ENCODE data around the gene NAP1L4. TPM values are rescaled to one million over a fixed set of nuclear protein-coding genes. Genes with fewer than 3 reads are reported as not detected.

NAP1L4 gene
- total RNA-seq, 1 donor from 2014 or later = 301 TPM

GRCh38 chr11:2926611-2927051 is 65.5 kb downstream of the NAP1L4 start:
- intact Hi-C loops (cut with micrococcal nuclease) = no loop called here

- intact Hi-C loops (cut with micrococcal nuclease) = no loop called here
Measured at GRCh38 chr11:2924821-2925675, 67.1 kb downstream of the NAP1L4 start.

GRCh38 chr11:2924381-2924780 is 67.7 kb downstream of the NAP1L4 start:
- intact Hi-C loops (cut with micrococcal nuclease) = no loop called here

GRCh38 chr11:2923446-2924375 is 68.4 kb downstream of the NAP1L4 start:
- intact Hi-C loops (cut with micrococcal nuclease) = no loop called here

- intact Hi-C loops (cut with micrococcal nuclease) = no loop called here
Measured at GRCh38 chr11:2922655-2923054, 69.5 kb downstream of the NAP1L4 start.

GRCh38 chr11:2921742-2922493 is 70.2 kb downstream of the NAP1L4 start:
- intact Hi-C loops (cut with micrococcal nuclease) = no loop called here

- intact Hi-C loops (cut with micrococcal nuclease) = no loop called here
Measured at GRCh38 chr11:2921261-2921660, 70.9 kb downstream of the NAP1L4 start.

- intact Hi-C loops (cut with micrococcal nuclease) = no loop called here
Measured at GRCh38 chr11:2920343-2920742, 71.8 kb downstream of the NAP1L4 start.

- intact Hi-C loops (cut with micrococcal nuclease) = no loop called here
Measured at GRCh38 chr11:2919837-2920236, 72.3 kb downstream of the NAP1L4 start.

- intact Hi-C loops (cut with micrococcal nuclease) = no loop called here
Measured at GRCh38 chr11:2919188-2919587, 72.9 kb downstream of the NAP1L4 start.

- intact Hi-C loops (cut with micrococcal nuclease) = no loop called here
Measured at GRCh38 chr11:2917842-2918490, 74.2 kb downstream of the NAP1L4 start.

GRCh38 chr11:2916892-2917645 is 75.1 kb downstream of the NAP1L4 start:
- intact Hi-C loops (cut with micrococcal nuclease) = no loop called here

GRCh38 chr11:2916114-2916891 is 75.8 kb downstream of the NAP1L4 start:
- intact Hi-C loops (cut with micrococcal nuclease) = no loop called here

GRCh38 chr11:2915473-2915872 is 76.7 kb downstream of the NAP1L4 start:
- intact Hi-C loops (cut with micrococcal nuclease) = no loop called here

GRCh38 chr11:2914455-2915195 is 77.5 kb downstream of the NAP1L4 start:
- intact Hi-C loops (cut with micrococcal nuclease) = no loop called here

- intact Hi-C loops (cut with micrococcal nuclease) = no loop called here
Measured at GRCh38 chr11:2913776-2914175, 78.4 kb downstream of the NAP1L4 start.

- intact Hi-C loops (cut with micrococcal nuclease) = no loop called here
Measured at GRCh38 chr11:2913019-2913431, 79.1 kb downstream of the NAP1L4 start.

GRCh38 chr11:2912498-2912897 is 79.6 kb downstream of the NAP1L4 start:
- intact Hi-C loops (cut with micrococcal nuclease) = no loop called here

Data from T-helper 1 cell treated with Interleukin-12 subunit alpha and Interleukin-12 subunit beta and Interleukin-4 antibody, amounts not matched to agents 30 ng/mL and 1 ng/mL, for 36 hours (primary cell).